NT2/D1 (cell line): ENCODE data around the gene DDX39B.
"Not testable (repeated sequence)": the region's sequence is repeated elsewhere in the genome, so short reads cannot be mapped to it uniquely, and the experiment has no call there.

Experiments used
- DNase-seq: peaks from one replicate; pipeline ENCODE4 v3.0.0-alpha.2; 2011; ENCODE audit warnings: low read depth, low spot score
- H3K27me3 ChIP-seq: 2 replicates; pipeline ENCODE4 v1.6.0; 2011; ENCODE audit warnings: mild to moderate bottlenecking; ENCODE audit not compliant: insufficient read length, insufficient read depth
- H3K36me3 ChIP-seq: 2 replicates; pipeline ENCODE4 v1.6.1; 2011; ENCODE audit warnings: mild to moderate bottlenecking, low read length, mixed read lengths; ENCODE audit not compliant: insufficient read depth, insufficient read length
- H3K4me1 ChIP-seq: 2 replicates; pipeline ENCODE4 v1.5.1; 2011; ENCODE audit not compliant: insufficient read depth, insufficient read length
- H3K4me3 ChIP-seq: 2 replicates; pipeline ENCODE4 v1.5.1; 2011; ENCODE audit warnings: low read depth; ENCODE audit not compliant: insufficient read length
- H3K9ac ChIP-seq: 2 replicates; pipeline ENCODE4 v1.6.0; 2011; ENCODE audit warnings: low read depth; ENCODE audit not compliant: insufficient read length
- H3K9me3 ChIP-seq: 2 replicates; pipeline ENCODE4 v1.5.1; 2011; ENCODE audit warnings: mild to moderate bottlenecking, low read length; ENCODE audit not compliant: insufficient read depth
- SUZ12 ChIP-seq: IDR thresholded peaks from 2 replicates; pipeline ENCODE4 v1.6.1; 2011; ENCODE audit not compliant: insufficient read length, insufficient read depth; ENCODE audit errors: extremely low read depth
- YY1 ChIP-seq: IDR thresholded peaks from 2 replicates; pipeline ENCODE4 v1.6.1; 2011; ENCODE audit not compliant: insufficient read length, insufficient read depth
- ZNF274 ChIP-seq: IDR thresholded peaks from 2 replicates; pipeline ENCODE4 v1.6.1; 2011; ENCODE audit warnings: mild to moderate bottlenecking, low read depth, low read length

Gene DDX39B

GRCh38 chr6:31490115-31490873, 51.5 kb downstream of the DDX39B start:
- Histone ChIP-seq H3K4me3 (no peak overlapping the region), H3K9ac (no peak overlapping the region)
- TF ChIP-seq SUZ12: no peak
- no peak for TF ChIP-seq ZNF274

GRCh38 chr6:31489086-31489485, 52.7 kb downstream of the DDX39B start:
- H3K4me3 ChIP-seq: no peak overlapping the region
- H3K9me3 ChIP-seq: no peaks in the 10 kb centered on the region
- no peaks in the 10 kb centered on the region for H3K27me3 ChIP-seq
- H3K4me1 ChIP-seq: no peaks in the 10 kb centered on the region
- H3K36me3 ChIP-seq: no peaks in the 10 kb centered on the region
- no peak overlapping the region for H3K9ac ChIP-seq
- TF ChIP-seq ZNF274 (no peak), YY1 (no peak), SUZ12 (no peak)
- DNase-seq: no peak

More at GRCh38 chr6:31490115-31490873, 51.5 kb downstream of the DDX39B start:
- Histone ChIP-seq H3K4me1 (no peaks in the 10 kb centered on the region), H3K27me3 (no peaks in the 10 kb centered on the region), H3K36me3 (no peaks in the 10 kb centered on the region), H3K9me3 (no peaks in the 10 kb centered on the region)
- no peak for DNase-seq

GRCh38 chr6:31487674-31488073, 54.1 kb downstream of the DDX39B start:
- H3K36me3 ChIP-seq, H3K4me3 ChIP-seq, H3K9me3 ChIP-seq, H3K9ac ChIP-seq, DNase-seq, H3K27me3 ChIP-seq, H3K4me1 ChIP-seq: not testable (repeated sequence)

GRCh38 chr6:31486065-31486837, 55.6 kb downstream of the DDX39B start:
- not testable (repeated sequence) for H3K9ac ChIP-seq, H3K36me3 ChIP-seq, H3K4me3 ChIP-seq, DNase-seq, H3K9me3 ChIP-seq, H3K27me3 ChIP-seq, H3K4me1 ChIP-seq

- TF ChIP-seq SUZ12 (no peak), ZNF274 (no peak), YY1 (no peak)
- no peaks in the 10 kb centered on the region for H3K36me3 ChIP-seq
- H3K9ac ChIP-seq: no peak overlapping the region
- no peaks in the 10 kb centered on the region for H3K4me1 ChIP-seq
- no peak overlapping the region for H3K4me3 ChIP-seq
- no peaks in the 10 kb centered on the region for H3K9me3 ChIP-seq
- no peaks in the 10 kb centered on the region for H3K27me3 ChIP-seq
- DNase-seq: no peak
Observed at GRCh38 chr6:31485055-31485454, 56.7 kb downstream of the DDX39B start.

- no peaks in the 10 kb centered on the region for H3K27me3 ChIP-seq
- no peaks in the 10 kb centered on the region for H3K9me3 ChIP-seq
- H3K4me1 ChIP-seq: no peaks in the 10 kb centered on the region
- H3K9ac ChIP-seq: no peak overlapping the region
- H3K36me3 ChIP-seq: no peaks in the 10 kb centered on the region
- TF ChIP-seq ZNF274 (no peak), SUZ12 (no peak), YY1 (no peak)
- DNase-seq: no peak
- no peak overlapping the region for H3K4me3 ChIP-seq
Observed at GRCh38 chr6:31483392-31483791, 58.4 kb downstream of the DDX39B start.

GRCh38 chr6:31480574-31480973, 61.2 kb downstream of the DDX39B start:
- Histone ChIP-seq H3K9ac (no peak overlapping the region), H3K9me3 (no peaks in the 10 kb centered on the region), H3K36me3 (no peaks in the 10 kb centered on the region), H3K4me3 (no peak overlapping the region), H3K4me1 (no peaks in the 10 kb centered on the region), H3K27me3 (no peaks in the 10 kb centered on the region)
- TF ChIP-seq SUZ12 (no peak), YY1 (no peak), ZNF274 (no peak)
- no peak for DNase-seq
